HepG2 (cell line): ENCODE results near the gene OCSTAMP. TPM values are rescaled to one million over a fixed set of nuclear protein-coding genes. Genes with fewer than 3 reads are reported as not detected.

ENCODE experiments used
- AKNA ChIP-seq: sonication (generic); formaldehyde crosslinking; IDR thresholded peaks from 2 replicates; pipeline ENCODE4 v1.4.0; 2020; ENCODE audit warnings: missing genetic modification reagents, borderline replicate concordance
- FOXJ3 ChIP-seq: sonication (generic); formaldehyde crosslinking; IDR thresholded peaks from 2 replicates; pipeline ENCODE4 v1.4.0; 2020; ENCODE audit warnings: missing genetic modification reagents, mild to moderate bottlenecking, borderline replicate concordance
- FOXO4 ChIP-seq: sonication (generic); formaldehyde crosslinking; conservative IDR thresholded peaks from 2 replicates; pipeline ENCODE4 v1.8.1; 2023; ENCODE audit warnings: missing genetic modification reagents
- GATAD1 ChIP-seq: IDR thresholded peaks from 2 replicates; pipeline ENCODE4 v1.6.1; 2016; ENCODE audit warnings: missing genetic modification reagents, missing compliant biosample characterization
- GMEB1 ChIP-seq: sonication (generic); formaldehyde crosslinking; IDR thresholded peaks from 2 replicates; pipeline ENCODE4 v1.5.1; 2020; ENCODE audit warnings: missing genetic modification reagents, mild to moderate bottlenecking, borderline replicate concordance
- MXD3 ChIP-seq: IDR thresholded peaks from 2 replicates; pipeline ENCODE4 v1.6.1; 2016; ENCODE audit warnings: mild to moderate bottlenecking, missing biosample characterization, missing genetic modification reagents
- MYC ChIP-seq: sonication (generic); formaldehyde crosslinking; IDR thresholded peaks from 2 replicates; pipeline ENCODE4 v1.9.0; 2021; ENCODE audit warnings: missing genetic modification reagents, borderline replicate concordance
- NFYC ChIP-seq: IDR thresholded peaks from 2 replicates; pipeline ENCODE4 v1.6.1; 2016; ENCODE audit warnings: missing genetic modification reagents, missing compliant biosample characterization
- NRL ChIP-seq: sonication (generic); formaldehyde crosslinking; IDR thresholded peaks from 2 replicates; pipeline ENCODE4 v1.5.0; 2020; ENCODE audit warnings: missing genetic modification reagents, mild to moderate bottlenecking, moderate library complexity, borderline replicate concordance
- RXRB ChIP-seq: IDR thresholded peaks from 2 replicates; pipeline ENCODE4 v1.6.1; 2016; ENCODE audit warnings: borderline replicate concordance, missing genetic modification reagents, missing compliant biosample characterization
- TBX2 ChIP-seq: sonication (generic); formaldehyde crosslinking; IDR thresholded peaks from 2 replicates; pipeline ENCODE4 v1.5.0; 2020; ENCODE audit warnings: missing genetic modification reagents, mild to moderate bottlenecking, borderline replicate concordance
- ZBTB21 ChIP-seq: sonication (generic); formaldehyde crosslinking; IDR thresholded peaks from 2 replicates; pipeline ENCODE4 v1.4.0; 2020; ENCODE audit warnings: missing genetic modification reagents
- ZFY ChIP-seq: sonication (generic); formaldehyde crosslinking; IDR thresholded peaks from 2 replicates; pipeline ENCODE4 v1.4.0; 2020; ENCODE audit warnings: missing genetic modification reagents
- ZNF275 ChIP-seq: sonication (generic); formaldehyde crosslinking; IDR thresholded peaks from 2 replicates; pipeline ENCODE4 v1.8.0; 2022; ENCODE audit warnings: missing genetic modification reagents, mild to moderate bottlenecking, inconsistent platforms, borderline replicate concordance
- ZNF292 ChIP-seq: sonication (generic); formaldehyde crosslinking; IDR thresholded peaks from 2 replicates; pipeline ENCODE4 v1.8.1; 2022; ENCODE audit warnings: mild to moderate bottlenecking, low read depth, missing genetic modification reagents, borderline replicate concordance
- ZNF331 ChIP-seq: sonication (generic); formaldehyde crosslinking; IDR thresholded peaks from 2 replicates; pipeline ENCODE4 v1.4.0; 2020; ENCODE audit warnings: missing genetic modification reagents
- ZNF496 ChIP-seq: sonication (generic); formaldehyde crosslinking; IDR thresholded peaks from 2 replicates; pipeline ENCODE4 v1.8.1; 2023; ENCODE audit warnings: mild to moderate bottlenecking, moderate library complexity, missing genetic modification reagents; ENCODE audit not compliant: insufficient replicate concordance
- ZNF510 ChIP-seq: sonication (generic); formaldehyde crosslinking; IDR thresholded peaks from 2 replicates; pipeline ENCODE4 v1.4.0; 2020; ENCODE audit warnings: low read depth, mild to moderate bottlenecking, missing genetic modification reagents
- ZNF570 ChIP-seq: sonication (generic); formaldehyde crosslinking; IDR thresholded peaks from 2 replicates; pipeline ENCODE4 v1.4.0; 2020; ENCODE audit warnings: mild to moderate bottlenecking, missing genetic modification reagents, borderline replicate concordance
- polyA plus RNA-seq, 8 experiments: library from polyadenylated mRNA; depleted of rRNA in 3 of 8; stranded (reverse) in 7 of 8; unstranded in 1 of 8; fragments of >200 nt; fragmentation: Illumina TruSeq in 4 of 8; extraction: Trizol in 4 of 8; gene quantifications; 2 replicates each; pipeline versions ENCODE4 v1.2.1 to v1.2.3, GENCODE V29; 2011 to 2016; ENCODE audit warnings: low read depth in 4 of 8, missing spikeins in 1 of 8, mixed read lengths in 1 of 8; ENCODE audit not compliant: insufficient read depth in 1 of 8
- total RNA-seq, 5 experiments: library from RNA; depleted of rRNA; stranded (reverse); fragments of >200 nt; fragmentation: Illumina TruSeq; extraction: Trizol; gene quantifications; 2 replicates each; pipeline ENCODE4 v1.2.3, GENCODE V29; 2016; ENCODE audit warnings: low read depth in 1 of 5

The OCSTAMP gene
- total and polyA plus RNA-seq, 2 of the 13 experiments (the other 11 are each of a cell fraction or from before 2014, with no cell fraction given), result not detected

- TF ChIP-seq ZNF292 (CRISPR knock-in tag), result 0 out of 2 replicates have a peak, but pooled peaks have one; percentile 56
- TF ChIP-seq NRL, result no peak
- TF ChIP-seq ZNF275 (CRISPR knock-in tag), result no peak
- TF ChIP-seq TBX2, result no peak
- TF ChIP-seq ZNF331 (CRISPR knock-in tag), result peak; percentile 67; the same call in 1 of the 2 replicates
- TF ChIP-seq RXRB (CRISPR knock-in tag), result peak; percentile 59; the same call in 1 of the 2 replicates
- TF ChIP-seq FOXO4 (CRISPR knock-in tag), result no peak
- TF ChIP-seq MYC (CRISPR knock-in tag), result no peak; the same call in 1 of the 2 replicates
- TF ChIP-seq ZBTB21, result no peak
- TF ChIP-seq ZNF496 (CRISPR knock-in tag), result no peak
- TF ChIP-seq FOXJ3 (CRISPR knock-in tag), result no peak
- no peak for TF ChIP-seq AKNA
- TF ChIP-seq GMEB1, result no peak
- no peak for TF ChIP-seq GATAD1 (CRISPR knock-in tag)
- peak; percentile 48; the same call in 1 of the 2 replicates for TF ChIP-seq ZFY
- TF ChIP-seq ZNF510 (CRISPR knock-in tag), result no peak
- no peak for TF ChIP-seq NFYC
- TF ChIP-seq ZNF570 (CRISPR knock-in tag), result no peak
- 0 out of 2 replicates have a peak, but pooled peaks have one; percentile 27 for TF ChIP-seq MXD3 (CRISPR knock-in tag)
Measured at GRCh38 chr20:46520976-46521579, 29.4 kb downstream of the OCSTAMP start (continued).
